LHCN-M2 (cell line): Measurements from ENCODE around the gene MORF4L1. TPM values are rescaled to one million over a fixed set of nuclear protein-coding genes. Genes with fewer than 3 reads are reported as not detected.

Experiments used
- DNase-seq: peaks from one replicate; pipeline ENCODE4 v3.0.0-alpha.2; 2012; ENCODE audit warnings: low read depth
- total RNA-seq: library from RNA; depleted of rRNA; stranded (reverse); fragments of >200 nt; gene quantifications from 2 replicates; pipeline ENCODE4 v1.2.3, GENCODE V29; 2014; rRNA removed

MORF4L1 gene
- total RNA-seq, 1 experiment from 2014 or later, result 429 TPM

GRCh38 chr15:78944669-78945407 lies 72.1 kb downstream of the MORF4L1 start, which contains the start of gene CTSH:
TSS of gene CTSH (minus strand) at chr15:78945046. CDS start at chr15:78944981, 65 bp downstream.
- peak; percentile 27 for DNase-seq

GRCh38 chr15:78946493-78946892 lies 73.8 kb downstream of the MORF4L1 start:
- no peak for DNase-seq

GRCh38 chr15:78947506-78947905 lies 74.8 kb downstream of the MORF4L1 start:
- DNase-seq, result no peak

Other genes starting within 250 kb of the MORF4L1 start
- not detected in 2 replicates for gene CHRNB4, start 231.7 kb upstream of the MORF4L1 start, total RNA-seq
- gene ADAMTS7, start 61.4 kb upstream of the MORF4L1 start, total RNA-seq, result 35.1 and 35.2 TPM in 2 replicates
- gene CTSH, start 72.2 kb downstream of the MORF4L1 start, total RNA-seq, result 33.6 and 43.9 TPM in 2 replicates
- gene RASGRF1, start 217.9 kb downstream of the MORF4L1 start, total RNA-seq, result 1.4 and 5.7 TPM in 2 replicates